ENCODE results near the gene ZNF490.

DNA sequence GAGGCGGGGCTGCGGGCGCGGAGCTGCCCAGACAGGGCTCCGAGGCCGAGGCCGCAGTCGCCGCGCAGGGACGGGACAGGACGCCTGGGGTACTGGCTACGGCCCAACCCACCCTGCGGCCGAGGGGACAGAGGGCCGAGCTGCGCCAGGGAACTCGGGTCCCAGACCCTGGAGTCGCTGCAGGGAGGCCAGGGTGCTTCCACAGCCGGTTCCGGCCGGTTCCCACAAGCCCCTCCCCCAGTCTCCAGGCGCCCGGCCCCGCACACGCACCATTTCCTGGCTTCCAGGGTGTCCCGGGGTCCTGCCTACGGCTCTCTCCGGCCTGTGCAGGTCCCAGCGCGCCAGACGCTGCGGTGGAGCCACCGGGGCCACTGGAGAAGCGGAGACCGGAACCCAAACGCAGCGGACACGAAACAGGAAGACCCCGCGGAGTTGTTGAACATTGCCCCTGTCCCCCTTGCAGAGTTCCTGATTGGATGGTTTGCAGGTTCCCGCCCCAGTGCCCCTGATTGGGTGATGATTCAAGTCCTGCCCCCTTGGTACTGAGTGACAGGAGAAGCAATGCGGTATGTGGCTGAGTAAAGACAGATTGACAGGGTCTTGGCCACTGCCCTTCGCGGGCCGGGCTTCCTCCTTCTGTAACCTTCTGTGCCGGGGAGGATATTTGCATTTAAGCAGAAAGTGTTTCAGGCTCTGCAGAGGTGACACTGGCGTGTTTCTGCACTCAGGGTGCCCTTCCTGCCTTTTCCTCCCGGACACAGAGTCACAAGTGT, 59.4 kb downstream of the ZNF490 start, which contains the start of gene ZNF564:
- TF ChIP-seq POLR2AphosphoS5 (IDR thresholded peaks at IDR 0.05; ENCODE audit: low read depth, low read length) (peak; percentile 94), TAF1 (IDR thresholded peaks at IDR 0.05; ENCODE audit: borderline replicate concordance, low read depth, low read length) (peak; percentile 67)

Data from GM12892 (cell line).